H9 (cell line): ENCODE data around the gene HTRA3. TPM values are rescaled to one million over a fixed set of nuclear protein-coding genes. Genes with fewer than 3 reads are reported as not detected.

Experiments
- DNase-seq: peaks from one replicate; pipeline ENCODE4 v3.0.0-alpha.2; 2017
- H2AFZ ChIP-seq: one replicate; pipeline ENCODE4 v1.6.1; 2013; ENCODE audit warnings: mild to moderate bottlenecking, low read length, control low read depth, moderate library complexity
- H2AK5ac ChIP-seq: 2 replicates; pipeline ENCODE4 v1.6.1; 2013; ENCODE audit warnings: low read length, control low read depth, mixed read lengths; ENCODE audit not compliant: insufficient read length
- H2BK120ac ChIP-seq: one replicate; pipeline ENCODE4 v1.6.1; 2013; ENCODE audit warnings: low read depth, mild to moderate bottlenecking, low read length, control low read depth, inconsistent platforms; ENCODE audit not compliant: poor library complexity, severe bottlenecking
- H2BK12ac ChIP-seq: 2 replicates; pipeline ENCODE4 v1.6.1; 2013; ENCODE audit warnings: low read length, control low read depth, mixed read lengths, low read depth; ENCODE audit not compliant: insufficient read length
- H2BK15ac ChIP-seq: 2 replicates; pipeline ENCODE4 v1.6.1; 2013; ENCODE audit warnings: low read depth, low read length, control low read depth
- H2BK20ac ChIP-seq: one replicate; pipeline ENCODE4 v1.6.1; 2013; ENCODE audit warnings: low read depth, mild to moderate bottlenecking, low read length, control low read depth, inconsistent platforms; ENCODE audit not compliant: poor library complexity, severe bottlenecking
- H2BK5ac ChIP-seq: 2 replicates; pipeline ENCODE4 v1.6.1; 2013; ENCODE audit warnings: low read length, control low read depth, mixed read lengths; ENCODE audit not compliant: insufficient read length
- H3K14ac ChIP-seq: 2 replicates; pipeline ENCODE4 v1.6.1; 2013; ENCODE audit warnings: low read length, control low read depth; ENCODE audit not compliant: insufficient read depth
- H3K18ac ChIP-seq: 2 replicates; pipeline ENCODE4 v1.6.1; 2013; ENCODE audit warnings: low read depth, mild to moderate bottlenecking, mixed read lengths, low read length, control low read depth; ENCODE audit not compliant: insufficient read length
- H3K23ac ChIP-seq: 2 replicates; pipeline ENCODE4 v1.6.1; 2013; ENCODE audit warnings: low read length, control low read depth, mixed read lengths, low read depth; ENCODE audit not compliant: insufficient read length
- H3K23me2 ChIP-seq: 2 replicates; pipeline ENCODE4 v1.6.1; 2013; ENCODE audit warnings: low read depth, mild to moderate bottlenecking, mixed read lengths, low read length, control low read depth; ENCODE audit not compliant: insufficient read length, poor library complexity, severe bottlenecking
- H3K27ac ChIP-seq: 2 replicates; pipeline ENCODE4 v1.5.1; 2013; ENCODE audit warnings: low read length, control low read depth, mixed read lengths, low read depth; ENCODE audit not compliant: insufficient read length
- H3K27me3 ChIP-seq: 2 replicates; pipeline ENCODE4 v1.6.1; 2013; ENCODE audit warnings: low read length, control low read depth, inconsistent platforms; ENCODE audit not compliant: insufficient read depth
- H3K4ac ChIP-seq: 2 replicates; pipeline ENCODE4 v1.6.1; 2013; ENCODE audit warnings: low read depth, mild to moderate bottlenecking, control low read depth, inconsistent platforms, low read length, moderate library complexity
- H3K4me1 ChIP-seq: 2 replicates; pipeline ENCODE4 v1.6.1; 2013; ENCODE audit warnings: low read length, control low read depth, inconsistent platforms; ENCODE audit not compliant: insufficient read depth
- H3K4me2 ChIP-seq: 2 replicates; pipeline ENCODE4 v1.6.1; 2013; ENCODE audit warnings: low read length, control low read depth, mixed read lengths; ENCODE audit not compliant: insufficient read length, insufficient read depth
- H3K56ac ChIP-seq: 2 replicates; pipeline ENCODE4 v1.6.1; 2013; ENCODE audit warnings: low read depth, mild to moderate bottlenecking, mixed read lengths, low read length, control low read depth; ENCODE audit not compliant: insufficient read length
- H3K79me1 ChIP-seq: 2 replicates; pipeline ENCODE4 v1.6.1; 2013; ENCODE audit warnings: low read depth, mild to moderate bottlenecking, moderate library complexity, low read length, control low read depth, inconsistent platforms; ENCODE audit not compliant: insufficient read depth, poor library complexity, severe bottlenecking
- H3K79me2 ChIP-seq: 2 replicates; pipeline ENCODE4 v1.6.1; 2013; ENCODE audit warnings: low read length, control low read depth, inconsistent platforms; ENCODE audit not compliant: insufficient read depth
- H3K9ac ChIP-seq: 2 replicates; pipeline ENCODE4 v1.6.1; 2013; ENCODE audit warnings: low read length, control low read depth, mixed read lengths; ENCODE audit not compliant: insufficient read length; ENCODE audit errors: extremely low read depth
- H3K9me3 ChIP-seq: one replicate; pipeline ENCODE4 v1.6.1; 2013; ENCODE audit warnings: low read depth, low read length, inconsistent platforms; ENCODE audit not compliant: control insufficient read depth
- H3T11ph ChIP-seq: one replicate; pipeline ENCODE4 v1.6.1; 2013; ENCODE audit warnings: mild to moderate bottlenecking, low read length, control low read depth, inconsistent platforms
- H4K20me1 ChIP-seq: one replicate; pipeline ENCODE4 v1.6.1; 2013; ENCODE audit not compliant: control insufficient read depth, insufficient read length, insufficient read depth
- H4K5ac ChIP-seq: 2 replicates; pipeline ENCODE4 v1.6.1; 2013; ENCODE audit warnings: low read depth, mild to moderate bottlenecking, mixed read lengths, low read length, control low read depth; ENCODE audit not compliant: insufficient read length
- H4K8ac ChIP-seq: replicated peaks from 2 replicates; pipeline ENCODE4 v1.6.1; 2013; ENCODE audit warnings: low read length, control low read depth, mixed read lengths, low read depth; ENCODE audit not compliant: insufficient read length
- H4K91ac ChIP-seq: 2 replicates; pipeline ENCODE4 v1.6.1; 2013; ENCODE audit warnings: low read depth, mild to moderate bottlenecking, moderate library complexity, mixed read lengths, low read length, control low read depth; ENCODE audit not compliant: insufficient read length
- H3K27ac Mint-ChIP-seq, 3 experiments: 2 replicates in 2 of 3; 3 replicates in 1 of 3; pipeline ENCODE4 v1.8.0; 2020 to 2021; ENCODE audit warnings: mixed read lengths in 3 of 3, mild to moderate bottlenecking in 1 of 3, moderate library complexity in 1 of 3
- H3K27me3 Mint-ChIP-seq: 2 replicates; pipeline ENCODE4 v1.8.0; 2021; ENCODE audit warnings: low read depth, mild to moderate bottlenecking, moderate library complexity, mixed read lengths
- H3K36me3 Mint-ChIP-seq, 3 experiments: 2 replicates in 2 of 3; 3 replicates in 1 of 3; pipeline ENCODE4 v1.8.0; 2020 to 2021; ENCODE audit warnings: low read depth in 3 of 3, mixed read lengths in 3 of 3; ENCODE audit not compliant: insufficient read depth in 1 of 3
- H3K4me1 Mint-ChIP-seq, 2 experiments: 2 replicates each; pipeline ENCODE4 v1.8.0; 2020; ENCODE audit warnings: mixed read lengths in 2 of 2
- H3K4me3 Mint-ChIP-seq, 2 experiments: 2 replicates in 1 of 2; 3 replicates in 1 of 2; pipeline ENCODE4 v1.8.0; 2020 to 2021; ENCODE audit warnings: mild to moderate bottlenecking in 2 of 2, mixed read lengths in 2 of 2, moderate library complexity in 1 of 2
- H3K9me3 Mint-ChIP-seq, 2 experiments: 2 replicates in 1 of 2; 3 replicates in 1 of 2; pipeline ENCODE4 v1.8.0; 2020; ENCODE audit warnings: mild to moderate bottlenecking in 2 of 2, mixed read lengths in 2 of 2, moderate library complexity in 1 of 2
- WGBS: extraction: QIAGEN DNeasy Blood & Tissue Kit; methylation state at CpG from one replicate; pipeline ENCODE4 v1.1.7; 2013; ENCODE audit warnings: missing lambda C conversion rate, low lambda C conversion rate, mixed read lengths; ENCODE audit not compliant: insufficient read length; ENCODE audit errors: extremely low coverage; 5-methylcytosine and 5-hydroxymethylcytosine counted together
- total RNA-seq: library from RNA; stranded (reverse); gene quantifications from 2 replicates; pipeline ENCODE4 v1.2.1, GENCODE V29; 2021
- TF ChIP-seq, protein P1 (sequence below): fragments of 200-600 bp; sonication (generic); conservative IDR thresholded peaks from 3 replicates; pipeline ENCODE4 v1.8.0; 2021; ENCODE audit warnings: antibody characterized with exemption, mild to moderate bottlenecking

The HTRA3 gene
- total RNA-seq, 1 experiment from 2014 or later = 3.0 TPM

DNA sequence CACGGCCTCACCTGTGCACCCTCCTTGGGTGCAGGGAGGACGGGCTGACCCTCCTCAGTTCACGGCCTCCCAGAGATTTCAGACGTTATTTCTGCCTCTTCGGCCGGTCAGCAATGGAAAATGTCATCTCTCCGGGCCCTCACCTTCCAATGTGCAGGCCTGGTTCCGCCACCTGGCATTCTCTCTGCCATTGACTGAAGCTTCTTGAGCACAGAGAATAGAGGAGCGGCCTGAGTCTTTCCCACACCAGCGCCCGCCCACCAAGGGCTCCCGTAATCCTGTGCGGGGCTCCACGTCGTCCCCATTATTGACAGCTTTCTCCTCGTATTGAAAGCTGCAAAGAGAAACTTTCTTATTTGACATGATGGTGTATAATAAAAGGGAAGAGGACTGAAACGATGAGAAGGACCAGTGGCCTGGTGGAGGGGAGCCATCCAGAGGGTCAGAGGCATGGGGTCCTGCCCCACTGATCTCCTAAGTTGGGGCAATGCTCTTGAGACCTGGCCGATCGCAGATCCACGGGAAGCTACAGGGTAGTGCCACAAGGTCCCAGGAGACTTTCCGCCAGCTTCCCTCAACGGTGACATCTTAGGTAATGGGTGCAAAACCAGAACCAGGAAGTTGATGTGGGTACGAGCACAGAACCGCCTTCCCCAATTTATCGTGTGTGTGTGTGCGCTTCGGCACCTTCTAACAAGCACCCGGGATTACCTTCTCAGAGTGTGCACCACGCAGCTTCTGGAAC lies 20.6 kb downstream of the HTRA3 start:
- DNase-seq = no peak
- Histone ChIP-seq H4K8ac (no peak overlapping the region), H3K14ac (no peak overlapping the region), H3K23ac (no peak overlapping the region), H4K5ac (no peak overlapping the region), H2BK12ac (no peak overlapping the region), H3K4ac (no peak overlapping the region), H3K4me2 (no peak overlapping the region), H2BK15ac (no peak overlapping the region), H2BK20ac (no peak overlapping the region), H3K23me2 (no peaks in the 10 kb centered on the region), H3K4me1 (no peaks in the 10 kb centered on the region), H3K27ac (no peak overlapping the region), H2BK120ac (no peak overlapping the region), H3K56ac (no peak overlapping the region), H3K79me2 (no peaks in the 10 kb centered on the region), H3T11ph (no peak overlapping the region), H3K9ac (no peak overlapping the region), H4K20me1 (peaks cover 2% of the 10 kb centered on the region), H3K18ac (no peak overlapping the region), H3K79me1 (no peaks in the 10 kb centered on the region), H2AFZ (no peak overlapping the region), H3K9me3 (no peaks in the 10 kb centered on the region), H2BK5ac (no peak overlapping the region), H2AK5ac (no peak overlapping the region), H4K91ac (no peak overlapping the region), H3K27me3 (no peaks in the 10 kb centered on the region)
- TF ChIP-seq, protein P1, sequence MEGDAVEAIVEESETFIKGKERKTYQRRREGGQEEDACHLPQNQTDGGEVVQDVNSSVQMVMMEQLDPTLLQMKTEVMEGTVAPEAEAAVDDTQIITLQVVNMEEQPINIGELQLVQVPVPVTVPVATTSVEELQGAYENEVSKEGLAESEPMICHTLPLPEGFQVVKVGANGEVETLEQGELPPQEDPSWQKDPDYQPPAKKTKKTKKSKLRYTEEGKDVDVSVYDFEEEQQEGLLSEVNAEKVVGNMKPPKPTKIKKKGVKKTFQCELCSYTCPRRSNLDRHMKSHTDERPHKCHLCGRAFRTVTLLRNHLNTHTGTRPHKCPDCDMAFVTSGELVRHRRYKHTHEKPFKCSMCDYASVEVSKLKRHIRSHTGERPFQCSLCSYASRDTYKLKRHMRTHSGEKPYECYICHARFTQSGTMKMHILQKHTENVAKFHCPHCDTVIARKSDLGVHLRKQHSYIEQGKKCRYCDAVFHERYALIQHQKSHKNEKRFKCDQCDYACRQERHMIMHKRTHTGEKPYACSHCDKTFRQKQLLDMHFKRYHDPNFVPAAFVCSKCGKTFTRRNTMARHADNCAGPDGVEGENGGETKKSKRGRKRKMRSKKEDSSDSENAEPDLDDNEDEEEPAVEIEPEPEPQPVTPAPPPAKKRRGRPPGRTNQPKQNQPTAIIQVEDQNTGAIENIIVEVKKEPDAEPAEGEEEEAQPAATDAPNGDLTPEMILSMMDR = no peak
- H3K4me1 Mint-ChIP-seq = no peaks in the 10 kb centered on the region
- H3K27ac Mint-ChIP-seq = peak overlapping the region in 1 of 3 experiments; percentile 80; a peak in 1 of 7 replicates
- H3K36me3 Mint-ChIP-seq = peaks cover 2 to 7% (median 4%) of the 10 kb centered on the region in 3 experiments; a peak in 5 of 7 replicates
- no peak overlapping the region for H3K4me3 Mint-ChIP-seq
- H3K9me3 Mint-ChIP-seq = peaks cover 5 to 6% of the 10 kb centered on the region in 2 experiments; a peak in 3 of 5 replicates
- no CpG with 5 or more reads among the region's 29 CpGs for WGBS
- no peaks in the 10 kb centered on the region; the same call in 1 of the 2 replicates for H3K27me3 Mint-ChIP-seq
